K562 (cell line): ENCODE measurements around the gene OR2A25. TPM values are rescaled to one million over a fixed set of nuclear protein-coding genes. Genes with fewer than 3 reads are reported as not detected.

ENCODE experiments used
- MYNN ChIP-seq, 2 experiments: sonication (generic); formaldehyde crosslinking in 1 of 2; IDR thresholded peaks; 2 replicates each; pipeline versions ENCODE4 v1.5.0 to v1.6.1; 2016 to 2020; ENCODE audit warnings: antibody characterized with exemption in 1 of 2, missing genetic modification reagents in 1 of 2
- SIN3A ChIP-seq, 2 experiments: fragments of 150-350 bp in 1 of 2; IDR thresholded peaks; 2 replicates each; pipeline ENCODE4 v1.6.1; 2011 to 2016; ENCODE audit warnings: borderline replicate concordance in 2 of 2, low read depth in 2 of 2, low read length in 2 of 2, mild to moderate bottlenecking in 2 of 2, moderate library complexity in 2 of 2; ENCODE audit not compliant: control insufficient read depth in 1 of 2
- SUPT5H ChIP-seq: fragments of 450-650 bp; IDR thresholded peaks from 2 replicates; pipeline ENCODE4 v1.6.1; 2016
- ZNF408 ChIP-seq: fragments of 250-450 bp; sonication (Bioruptor Pico); IDR thresholded peaks from 2 replicates; pipeline ENCODE4 v1.4.0; 2020; ENCODE audit warnings: low read depth, mild to moderate bottlenecking, moderate library complexity
- polyA plus RNA-seq, 8 experiments: library from polyadenylated mRNA; depleted of rRNA in 4 of 8; stranded (reverse) in 5 of 8; unstranded in 3 of 8; fragments of >200 nt; fragmentation: Nextera tagmentation in 2 of 8; fragmentation: Illumina TruSeq in 1 of 8; extraction: Ambion mirVana in 2 of 8; extraction: Trizol in 1 of 8; gene quantifications; 2 replicates each; pipeline versions ENCODE4 v1.2.1 to v1.2.3, GENCODE V29; 2011 to 2014; ENCODE audit warnings: inconsistent platforms in 1 of 8, missing spikeins in 1 of 8
- total RNA-seq, 7 experiments: library from RNA; depleted of rRNA in 6 of 7; stranded (reverse); fragments of >200 nt in 6 of 7; fragmentation: Illumina TruSeq in 2 of 7; extraction: Trizol in 2 of 7; gene quantifications; 2 replicates each; pipeline versions ENCODE4 v1.2.1 to v1.2.3, GENCODE V29; 2011 to 2021; ENCODE audit warnings: low replicate concordance in 1 of 7
- TF ChIP-seq, protein P1 (sequence below): fragments of 250-450 bp; sonication (Bioruptor Pico); IDR thresholded peaks from 2 replicates; pipeline ENCODE4 v1.8.0; 2022; ENCODE audit warnings: inconsistent platforms, mild to moderate bottlenecking, moderate library complexity, borderline replicate concordance
- TF ChIP-seq, protein P2 (sequence below): sonication (generic); formaldehyde crosslinking; IDR thresholded peaks from 2 replicates; pipeline ENCODE4 v1.8.1; 2023; ENCODE audit warnings: missing genetic modification reagents, mild to moderate bottlenecking, borderline replicate concordance

Gene OR2A25
- total and polyA plus RNA-seq, 9 of the 15 experiments (the other 6 are each of a cell fraction or from before 2014, with no cell fraction given), result not detected

DNA sequence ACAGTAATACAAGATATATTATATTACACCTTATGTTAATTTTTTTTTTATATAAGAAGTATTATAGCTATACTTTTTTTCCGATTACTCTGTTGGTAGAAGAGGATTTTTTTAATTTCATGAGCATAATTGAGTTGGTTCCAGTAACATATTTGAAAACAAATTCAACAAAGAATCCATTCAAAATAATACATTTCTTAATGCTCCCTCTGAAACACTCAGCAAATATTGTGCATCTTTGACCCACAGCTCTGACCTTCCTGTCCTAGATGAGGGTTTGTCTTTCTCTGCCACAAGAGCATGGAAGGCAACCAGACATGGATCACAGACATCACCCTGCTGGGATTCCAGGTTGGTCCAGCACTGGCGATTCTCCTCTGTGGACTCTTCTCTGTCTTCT lies 39.7 kb downstream of the OR2A25 start, which contains the start of gene OR2A2 (continued):
- TF ChIP-seq, protein P1, sequence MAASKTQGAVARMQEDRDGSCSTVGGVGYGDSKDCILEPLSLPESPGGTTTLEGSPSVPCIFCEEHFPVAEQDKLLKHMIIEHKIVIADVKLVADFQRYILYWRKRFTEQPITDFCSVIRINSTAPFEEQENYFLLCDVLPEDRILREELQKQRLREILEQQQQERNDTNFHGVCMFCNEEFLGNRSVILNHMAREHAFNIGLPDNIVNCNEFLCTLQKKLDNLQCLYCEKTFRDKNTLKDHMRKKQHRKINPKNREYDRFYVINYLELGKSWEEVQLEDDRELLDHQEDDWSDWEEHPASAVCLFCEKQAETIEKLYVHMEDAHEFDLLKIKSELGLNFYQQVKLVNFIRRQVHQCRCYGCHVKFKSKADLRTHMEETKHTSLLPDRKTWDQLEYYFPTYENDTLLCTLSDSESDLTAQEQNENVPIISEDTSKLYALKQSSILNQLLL (CRISPR knock-in tag), result no peak
- TF ChIP-seq SIN3A (IDR thresholded peaks at IDR 0.05; ENCODE audit: borderline replicate concordance in 2 of 2, control insufficient read depth in 1 of 2, low read depth in 2 of 2, low read length in 2 of 2) (no peak), ZNF408 (no peak), MYNN (IDR thresholded peaks at IDR 0.05) (no peak), MYNN (CRISPR knock-in tag; IDR thresholded peaks at IDR 0.05) (no peak), SUPT5H (no peak)
- TF ChIP-seq, protein P2, sequence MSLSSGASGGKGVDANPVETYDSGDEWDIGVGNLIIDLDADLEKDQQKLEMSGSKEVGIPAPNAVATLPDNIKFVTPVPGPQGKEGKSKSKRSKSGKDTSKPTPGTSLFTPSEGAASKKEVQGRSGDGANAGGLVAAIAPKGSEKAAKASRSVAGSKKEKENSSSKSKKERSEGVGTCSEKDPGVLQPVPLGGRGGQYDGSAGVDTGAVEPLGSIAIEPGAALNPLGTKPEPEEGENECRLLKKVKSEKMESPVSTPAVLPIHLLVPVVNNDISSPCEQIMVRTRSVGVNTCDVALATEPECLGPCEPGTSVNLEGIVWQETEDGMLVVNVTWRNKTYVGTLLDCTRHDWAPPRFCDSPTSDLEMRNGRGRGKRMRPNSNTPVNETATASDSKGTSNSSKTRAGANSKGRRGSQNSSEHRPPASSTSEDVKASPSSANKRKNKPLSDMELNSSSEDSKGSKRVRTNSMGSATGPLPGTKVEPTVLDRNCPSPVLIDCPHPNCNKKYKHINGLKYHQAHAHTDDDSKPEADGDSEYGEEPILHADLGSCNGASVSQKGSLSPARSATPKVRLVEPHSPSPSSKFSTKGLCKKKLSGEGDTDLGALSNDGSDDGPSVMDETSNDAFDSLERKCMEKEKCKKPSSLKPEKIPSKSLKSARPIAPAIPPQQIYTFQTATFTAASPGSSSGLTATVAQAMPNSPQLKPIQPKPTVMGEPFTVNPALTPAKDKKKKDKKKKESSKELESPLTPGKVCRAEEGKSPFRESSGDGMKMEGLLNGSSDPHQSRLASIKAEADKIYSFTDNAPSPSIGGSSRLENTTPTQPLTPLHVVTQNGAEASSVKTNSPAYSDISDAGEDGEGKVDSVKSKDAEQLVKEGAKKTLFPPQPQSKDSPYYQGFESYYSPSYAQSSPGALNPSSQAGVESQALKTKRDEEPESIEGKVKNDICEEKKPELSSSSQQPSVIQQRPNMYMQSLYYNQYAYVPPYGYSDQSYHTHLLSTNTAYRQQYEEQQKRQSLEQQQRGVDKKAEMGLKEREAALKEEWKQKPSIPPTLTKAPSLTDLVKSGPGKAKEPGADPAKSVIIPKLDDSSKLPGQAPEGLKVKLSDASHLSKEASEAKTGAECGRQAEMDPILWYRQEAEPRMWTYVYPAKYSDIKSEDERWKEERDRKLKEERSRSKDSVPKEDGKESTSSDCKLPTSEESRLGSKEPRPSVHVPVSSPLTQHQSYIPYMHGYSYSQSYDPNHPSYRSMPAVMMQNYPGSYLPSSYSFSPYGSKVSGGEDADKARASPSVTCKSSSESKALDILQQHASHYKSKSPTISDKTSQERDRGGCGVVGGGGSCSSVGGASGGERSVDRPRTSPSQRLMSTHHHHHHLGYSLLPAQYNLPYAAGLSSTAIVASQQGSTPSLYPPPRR (CRISPR knock-in tag), result no peak
